Uterus (tissue), 4 donors: ENCODE measurements around the gene SUCLG2. TPM values are rescaled to one million over a fixed set of nuclear protein-coding genes. Genes with fewer than 3 reads are reported as not detected.

Experiments used
- DNase-seq, 2 donors: peaks; one replicate each; pipeline ENCODE4 v3.0.0-alpha.2; 2019 to 2020
- H3K27ac ChIP-seq, 2 donors: fragments of 200-600 bp; sonication (generic); 1 replicate in 1 of 2; 2 replicates in 1 of 2; pipeline ENCODE4 v1.5.1; 2016 to 2018
- H3K27me3 ChIP-seq, 2 donors: fragments of 200-600 bp; sonication (generic); one replicate each; pipeline ENCODE4 v1.5.1; 2018 to 2019; ENCODE audit warnings: control low read depth in 1 of 2
- H3K36me3 ChIP-seq, 2 donors: fragments of 200-600 bp; sonication (generic); one replicate each; pipeline ENCODE4 v1.5.1; 2019; ENCODE audit warnings: control low read depth in 1 of 2
- H3K4me1 ChIP-seq, 2 donors: fragments of 200-600 bp; sonication (generic); one replicate each; pipeline ENCODE4 v1.5.1; 2018 to 2019; ENCODE audit warnings: control low read depth in 1 of 2
- H3K4me3 ChIP-seq, 2 donors: fragments of 200-600 bp; sonication (generic); 1 replicate in 1 of 2; 2 replicates in 1 of 2; pipeline ENCODE4 v1.5.1; 2018 to 2019; ENCODE audit warnings: mild to moderate bottlenecking in 1 of 2
- H3K9me3 ChIP-seq, 2 donors: fragments of 200-600 bp; sonication (generic); one replicate each; pipeline ENCODE4 v1.5.1; 2019; ENCODE audit warnings: control low read depth in 1 of 2
- POLR2A ChIP-seq, 2 donors: fragments of 450-650 bp; IDR thresholded peaks; one replicate each; pipeline ENCODE4 v1.6.1; 2016; ENCODE audit warnings: antibody characterized with exemption in 2 of 2, mild to moderate bottlenecking in 1 of 2, moderate library complexity in 1 of 2
- intact Hi-C: fragments of 100-400 bp; cut with DNase I; formaldehyde crosslinking; loops from one replicate; pipeline ENCODE4 v1.15.1; 2023; ENCODE audit warnings: low total_unique reads
- total RNA-seq, 4 donors: library from RNA; depleted of rRNA in 3 of 4; stranded (reverse); fragments of >200 nt in 3 of 4; gene quantifications; one replicate each; pipeline versions ENCODE4 v1.1.0 to v1.2.4, GENCODE V29; 2014 to 2023
- TF ChIP-seq, protein P1 (sequence below), 4 experiments: fragments of 200-600 bp in 2 of 4; fragments of 450-650 bp in 2 of 4; sonication (generic) in 2 of 4; IDR thresholded peaks; one replicate each; pipeline ENCODE4 v1.5.1; 2016 to 2019; ENCODE audit warnings: antibody characterized with exemption in 4 of 4, mild to moderate bottlenecking in 2 of 4, moderate library complexity in 1 of 4
- donor health status: DM: yes; HTN: yes; CAD: no.

The SUCLG2 gene
- total RNA-seq, 4 donors from 2014 or later: 30.5 to 77.0 (median 45.2) TPM

GRCh38 chr3:67515778-67516177 lies 138.6 kb downstream of the SUCLG2 start:
- Histone ChIP-seq H3K27ac (no peak overlapping the region), H3K9me3 (no peaks in the 10 kb centered on the region), H3K27me3 (no peaks in the 10 kb centered on the region), H3K36me3 (no peaks in the 10 kb centered on the region), H3K4me3 (no peak overlapping the region), H3K4me1 (no peaks in the 10 kb centered on the region)
- TF ChIP-seq, protein P1, sequence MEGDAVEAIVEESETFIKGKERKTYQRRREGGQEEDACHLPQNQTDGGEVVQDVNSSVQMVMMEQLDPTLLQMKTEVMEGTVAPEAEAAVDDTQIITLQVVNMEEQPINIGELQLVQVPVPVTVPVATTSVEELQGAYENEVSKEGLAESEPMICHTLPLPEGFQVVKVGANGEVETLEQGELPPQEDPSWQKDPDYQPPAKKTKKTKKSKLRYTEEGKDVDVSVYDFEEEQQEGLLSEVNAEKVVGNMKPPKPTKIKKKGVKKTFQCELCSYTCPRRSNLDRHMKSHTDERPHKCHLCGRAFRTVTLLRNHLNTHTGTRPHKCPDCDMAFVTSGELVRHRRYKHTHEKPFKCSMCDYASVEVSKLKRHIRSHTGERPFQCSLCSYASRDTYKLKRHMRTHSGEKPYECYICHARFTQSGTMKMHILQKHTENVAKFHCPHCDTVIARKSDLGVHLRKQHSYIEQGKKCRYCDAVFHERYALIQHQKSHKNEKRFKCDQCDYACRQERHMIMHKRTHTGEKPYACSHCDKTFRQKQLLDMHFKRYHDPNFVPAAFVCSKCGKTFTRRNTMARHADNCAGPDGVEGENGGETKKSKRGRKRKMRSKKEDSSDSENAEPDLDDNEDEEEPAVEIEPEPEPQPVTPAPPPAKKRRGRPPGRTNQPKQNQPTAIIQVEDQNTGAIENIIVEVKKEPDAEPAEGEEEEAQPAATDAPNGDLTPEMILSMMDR (IDR thresholded peaks at IDR 0.05): no peak
- no peak for TF ChIP-seq POLR2A (IDR thresholded peaks at IDR 0.05)
- intact Hi-C loops: no loop called here
- DNase-seq: no peak

DNA sequence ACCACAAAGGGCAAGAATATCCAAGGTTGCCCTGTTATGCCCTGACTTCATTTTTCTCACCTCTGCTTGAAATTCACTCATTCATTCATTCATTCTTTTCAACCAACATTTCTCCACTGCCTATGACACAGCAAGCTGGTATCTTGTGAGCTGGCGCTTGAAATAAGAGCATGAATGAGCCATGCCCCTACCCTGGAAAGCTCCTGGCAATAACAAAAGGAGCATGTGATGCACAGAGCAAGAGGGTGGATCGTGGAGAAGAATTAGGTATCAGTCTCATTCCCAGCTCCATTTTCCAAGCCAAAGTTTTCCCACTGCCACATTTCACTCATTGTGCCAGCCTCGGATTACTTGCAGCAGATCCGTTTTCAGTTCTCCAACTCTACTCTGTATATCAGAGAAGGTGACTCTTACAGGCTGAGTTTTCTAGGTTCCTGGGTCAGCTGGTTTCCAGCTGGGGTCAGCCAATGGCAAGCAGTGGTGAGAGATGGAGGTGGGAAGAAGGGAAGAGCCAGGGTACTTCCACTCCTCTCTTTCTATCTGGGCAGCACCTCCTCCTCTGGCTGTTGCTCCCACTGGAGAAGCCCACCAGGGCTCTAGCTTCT lies 144.8 kb downstream of the SUCLG2 start:
- intact Hi-C loops: no loop called here
- H3K27me3 ChIP-seq: no peaks in the 10 kb centered on the region
- TF ChIP-seq, protein P1 (IDR thresholded peaks at IDR 0.05): no peak
- no peak for TF ChIP-seq POLR2A (IDR thresholded peaks at IDR 0.05)
- H3K36me3 ChIP-seq: no peaks in the 10 kb centered on the region
- H3K9me3 ChIP-seq: no peaks in the 10 kb centered on the region
- H3K4me3 ChIP-seq: no peak overlapping the region
- no peak overlapping the region for H3K27ac ChIP-seq
- DNase-seq: no peak
- H3K4me1 ChIP-seq: no peaks in the 10 kb centered on the region

GRCh38 chr3:67507584-67507983 lies 146.8 kb downstream of the SUCLG2 start:
- Histone ChIP-seq H3K4me3 (no peak overlapping the region), H3K27me3 (no peaks in the 10 kb centered on the region), H3K36me3 (no peaks in the 10 kb centered on the region), H3K9me3 (no peaks in the 10 kb centered on the region), H3K4me1 (no peaks in the 10 kb centered on the region), H3K27ac (no peak overlapping the region)
- intact Hi-C loops: no loop called here
- DNase-seq: no peak
- TF ChIP-seq, protein P1 (IDR thresholded peaks at IDR 0.05): no peak
- no peak for TF ChIP-seq POLR2A (IDR thresholded peaks at IDR 0.05)

GRCh38 chr3:67500709-67501108 lies 153.7 kb downstream of the SUCLG2 start:
- Histone ChIP-seq H3K27me3 (no peaks in the 10 kb centered on the region), H3K36me3 (no peaks in the 10 kb centered on the region), H3K9me3 (no peaks in the 10 kb centered on the region), H3K4me1 (no peaks in the 10 kb centered on the region), H3K4me3 (no peak overlapping the region), H3K27ac (no peak overlapping the region)
- TF ChIP-seq, protein P1 (IDR thresholded peaks at IDR 0.05): no peak
- no peak for TF ChIP-seq POLR2A (IDR thresholded peaks at IDR 0.05)
- intact Hi-C loops: no loop called here
- DNase-seq: no peak

DNA sequence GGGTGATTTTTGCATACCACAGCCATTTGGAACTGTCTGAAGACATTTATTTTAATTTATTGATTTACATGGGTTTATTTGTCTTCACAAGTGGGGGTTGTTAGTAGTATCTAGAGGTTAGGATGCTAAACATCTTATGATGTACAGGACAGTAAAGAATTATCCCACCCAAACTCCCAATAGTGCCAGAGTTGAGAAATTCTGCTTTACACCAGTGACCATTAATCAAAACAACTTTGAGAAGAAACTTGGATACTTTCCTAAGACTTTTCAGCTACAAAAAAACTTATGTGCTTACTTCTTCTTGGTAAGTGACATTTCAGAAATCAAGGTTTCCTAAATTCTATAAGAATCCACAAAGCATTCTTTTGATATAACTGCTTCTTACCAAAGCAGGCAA lies 156.7 kb downstream of the SUCLG2 start:
- Histone ChIP-seq H3K27ac (no peak overlapping the region), H3K27me3 (no peaks in the 10 kb centered on the region), H3K9me3 (no peaks in the 10 kb centered on the region), H3K4me3 (no peak overlapping the region), H3K36me3 (no peaks in the 10 kb centered on the region), H3K4me1 (no peaks in the 10 kb centered on the region)
- no peak for DNase-seq
- TF ChIP-seq POLR2A (IDR thresholded peaks at IDR 0.05): no peak
- TF ChIP-seq, protein P1 (IDR thresholded peaks at IDR 0.05): no peak
- intact Hi-C loops: no loop called here
